Measurements from ENCODE around the gene KCNK10.

- no peak for TF ChIP-seq CTCF (IDR thresholded peaks at IDR 0.05; ENCODE audit: low read depth, low read length, poor library complexity, severe bottlenecking)
- no peak for TF ChIP-seq EZH2phosphoT487 (IDR thresholded peaks at IDR 0.05; ENCODE audit: borderline replicate concordance, low read length)
These were observed 94.4 kb downstream of the KCNK10 start for GRCh38 chr14:88228522-88229236.
